Mucosa of stomach (tissue), 1 donor: ENCODE measurements around the gene KANK2.

Source experiments
- H3K27me3 ChIP-seq: one replicate; pipeline ENCODE4 v1.7.0; 2013; ENCODE audit warnings: mild to moderate bottlenecking, low read length; ENCODE audit not compliant: control insufficient read depth, insufficient read depth
- H3K36me3 ChIP-seq: one replicate; pipeline ENCODE4 v1.7.0; 2013; ENCODE audit warnings: low read length; ENCODE audit not compliant: control insufficient read depth, insufficient read depth
- H3K4me1 ChIP-seq: one replicate; pipeline ENCODE4 v1.7.0; 2013; ENCODE audit warnings: mild to moderate bottlenecking, low read length; ENCODE audit not compliant: control insufficient read depth, insufficient read depth
- H3K4me3 ChIP-seq: one replicate; pipeline ENCODE4 v1.7.0; 2013; ENCODE audit warnings: low read length
- H3K9ac ChIP-seq: one replicate; pipeline ENCODE4 v1.7.0; 2013; ENCODE audit warnings: mild to moderate bottlenecking, low read length, moderate library complexity
- H3K9me3 ChIP-seq: one replicate; pipeline ENCODE4 v1.7.0; 2013; ENCODE audit warnings: mild to moderate bottlenecking, low read length, moderate library complexity; ENCODE audit not compliant: control insufficient read depth
- donor health status: Pancreatic carcinoma.

KANK2 gene

DNA sequence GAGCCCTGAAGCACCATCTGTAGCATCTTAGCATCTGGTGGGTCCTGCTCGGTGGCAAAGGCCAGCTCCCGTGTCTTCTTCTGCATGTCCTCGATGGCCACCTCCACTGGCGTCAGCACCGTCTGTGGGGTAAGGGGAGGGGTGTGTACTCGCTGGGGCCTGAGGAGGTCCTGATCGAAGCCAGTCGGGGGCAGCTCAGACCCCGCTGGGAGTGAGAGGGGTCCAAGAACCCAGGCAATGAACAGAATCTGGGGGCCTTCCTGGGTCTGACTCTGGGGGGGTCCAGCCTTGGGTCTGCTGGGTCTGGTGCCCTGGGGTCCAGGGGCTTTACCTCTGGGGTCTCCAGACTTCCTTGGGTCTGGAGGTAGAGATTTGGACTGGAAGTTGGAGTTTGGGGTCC, 3.6 kb upstream of the KANK2 start:
- H3K9me3 ChIP-seq: no peaks in the 10 kb centered on the region
- no peaks in the 10 kb centered on the region for H3K27me3 ChIP-seq
- H3K4me3 ChIP-seq: no peak overlapping the region
- no peaks in the 10 kb centered on the region for H3K36me3 ChIP-seq
- no peak overlapping the region for H3K9ac ChIP-seq
- H3K4me1 ChIP-seq: peaks cover 25% of the 10 kb centered on the region

DNA sequence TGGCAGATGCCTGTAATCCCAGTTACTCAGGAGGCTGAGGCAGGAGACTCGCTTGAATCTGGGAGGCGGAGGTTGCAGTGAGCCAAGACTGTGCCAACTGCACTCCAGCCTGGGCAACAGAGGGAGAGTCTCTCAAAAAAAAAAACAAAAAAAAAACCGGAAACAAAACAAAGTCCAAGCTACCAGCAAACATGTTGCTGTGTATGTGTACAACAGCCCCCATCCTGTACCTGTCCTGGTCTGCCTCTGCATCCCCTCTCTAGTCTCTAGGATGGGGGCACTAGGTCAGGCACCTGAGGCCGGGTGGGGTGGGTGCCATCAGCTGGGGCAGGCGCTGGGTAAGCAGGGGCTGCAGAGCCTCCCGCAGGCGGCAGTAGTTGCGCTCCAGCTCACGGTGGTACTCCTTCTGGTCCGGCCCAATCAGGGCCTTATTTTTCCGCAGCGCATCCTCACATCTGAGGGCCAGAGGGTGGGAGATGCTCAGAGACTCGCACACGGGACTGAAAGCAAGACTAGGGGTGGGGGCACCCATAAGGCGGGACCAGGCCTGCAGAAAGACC, 2.8 kb upstream of the KANK2 start:
- Histone ChIP-seq H3K9ac (no peak overlapping the region), H3K4me1 (peaks cover 30% of the 10 kb centered on the region), H3K4me3 (no peak overlapping the region), H3K27me3 (no peaks in the 10 kb centered on the region), H3K36me3 (no peaks in the 10 kb centered on the region), H3K9me3 (no peaks in the 10 kb centered on the region)

DNA sequence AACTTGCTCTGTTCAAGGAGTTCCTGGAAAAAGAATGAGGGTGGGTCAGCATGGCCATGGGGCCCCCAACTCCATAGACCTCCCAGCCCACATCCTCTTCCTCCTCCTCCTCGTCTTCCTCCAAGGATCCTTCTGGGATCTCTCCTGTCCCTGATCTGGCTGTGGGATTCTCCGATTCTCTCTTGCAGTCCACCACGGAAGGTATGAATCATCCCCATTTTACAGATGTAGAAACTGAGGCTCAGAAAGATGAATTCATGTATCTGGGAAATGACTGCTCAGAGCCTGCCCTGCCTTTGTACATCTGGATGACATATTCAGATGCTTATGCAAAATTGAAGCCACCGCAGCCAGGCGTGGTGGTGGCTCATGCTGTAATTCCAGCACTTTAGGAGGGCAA, 2.2 kb upstream of the KANK2 start:
- Histone ChIP-seq H3K4me1 (peaks cover 34% of the 10 kb centered on the region), H3K4me3 (no peak overlapping the region), H3K9ac (no peak overlapping the region), H3K27me3 (no peaks in the 10 kb centered on the region), H3K36me3 (no peaks in the 10 kb centered on the region), H3K9me3 (no peaks in the 10 kb centered on the region)

DNA sequence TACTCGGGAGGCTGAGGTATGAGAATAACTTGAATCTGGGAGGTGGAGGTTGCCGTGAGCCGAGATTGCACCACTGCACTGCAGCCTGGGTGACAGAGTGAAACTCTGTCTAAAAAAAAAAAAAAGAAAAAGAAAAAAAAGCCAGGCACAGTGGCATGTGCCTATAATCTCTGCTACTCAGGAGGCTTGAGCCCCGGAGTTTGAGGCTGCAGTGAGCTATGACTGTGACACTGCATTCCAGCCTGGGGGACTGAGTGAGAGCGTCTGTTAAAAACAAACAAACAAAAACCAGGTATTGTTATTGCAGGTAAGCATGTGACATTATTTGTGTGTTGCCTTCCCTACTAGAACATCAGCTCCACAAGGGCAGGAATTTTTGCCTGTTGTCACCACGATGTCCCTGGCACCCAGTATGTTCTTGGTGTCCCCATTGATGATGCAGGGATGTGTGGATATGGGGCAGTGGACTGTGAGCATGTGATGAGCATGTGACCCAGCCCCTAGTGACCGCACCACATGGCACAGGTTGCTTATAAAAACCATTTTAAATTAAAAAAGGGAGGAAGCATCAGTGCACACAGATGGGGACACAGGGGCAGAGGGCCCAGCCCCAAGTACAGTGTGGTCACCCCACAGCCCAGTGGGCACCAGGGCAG, 1.6 kb upstream of the KANK2 start:
- H3K9ac ChIP-seq: no peak overlapping the region
- no peaks in the 10 kb centered on the region for H3K9me3 ChIP-seq
- no peaks in the 10 kb centered on the region for H3K36me3 ChIP-seq
- no peaks in the 10 kb centered on the region for H3K27me3 ChIP-seq
- no peak overlapping the region for H3K4me3 ChIP-seq
- H3K4me1 ChIP-seq: peaks cover 34% of the 10 kb centered on the region

DNA sequence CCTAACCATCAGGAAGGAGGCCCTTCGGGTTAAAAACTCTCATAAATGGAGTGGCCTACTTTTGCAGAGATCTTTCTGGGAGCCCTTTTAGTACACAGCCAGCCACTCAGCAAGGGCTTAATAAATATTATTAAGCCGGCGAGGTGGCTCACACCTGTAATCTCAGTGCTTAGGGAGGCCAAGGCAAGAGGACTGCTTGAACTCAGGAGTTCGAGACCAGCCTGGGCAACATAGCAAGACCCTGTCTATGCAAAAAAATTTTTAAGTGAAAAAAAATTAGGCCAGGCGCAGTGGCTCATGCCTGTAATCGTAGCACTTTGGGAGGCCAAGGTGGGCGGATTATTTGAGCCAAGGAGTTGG, 810 bp upstream of the KANK2 start:
- no peaks in the 10 kb centered on the region for H3K9me3 ChIP-seq
- no peaks in the 10 kb centered on the region for H3K27me3 ChIP-seq
- no peak overlapping the region for H3K9ac ChIP-seq
- no peak overlapping the region for H3K4me3 ChIP-seq
- no peaks in the 10 kb centered on the region for H3K36me3 ChIP-seq
- peaks cover 29% of the 10 kb centered on the region for H3K4me1 ChIP-seq

DNA sequence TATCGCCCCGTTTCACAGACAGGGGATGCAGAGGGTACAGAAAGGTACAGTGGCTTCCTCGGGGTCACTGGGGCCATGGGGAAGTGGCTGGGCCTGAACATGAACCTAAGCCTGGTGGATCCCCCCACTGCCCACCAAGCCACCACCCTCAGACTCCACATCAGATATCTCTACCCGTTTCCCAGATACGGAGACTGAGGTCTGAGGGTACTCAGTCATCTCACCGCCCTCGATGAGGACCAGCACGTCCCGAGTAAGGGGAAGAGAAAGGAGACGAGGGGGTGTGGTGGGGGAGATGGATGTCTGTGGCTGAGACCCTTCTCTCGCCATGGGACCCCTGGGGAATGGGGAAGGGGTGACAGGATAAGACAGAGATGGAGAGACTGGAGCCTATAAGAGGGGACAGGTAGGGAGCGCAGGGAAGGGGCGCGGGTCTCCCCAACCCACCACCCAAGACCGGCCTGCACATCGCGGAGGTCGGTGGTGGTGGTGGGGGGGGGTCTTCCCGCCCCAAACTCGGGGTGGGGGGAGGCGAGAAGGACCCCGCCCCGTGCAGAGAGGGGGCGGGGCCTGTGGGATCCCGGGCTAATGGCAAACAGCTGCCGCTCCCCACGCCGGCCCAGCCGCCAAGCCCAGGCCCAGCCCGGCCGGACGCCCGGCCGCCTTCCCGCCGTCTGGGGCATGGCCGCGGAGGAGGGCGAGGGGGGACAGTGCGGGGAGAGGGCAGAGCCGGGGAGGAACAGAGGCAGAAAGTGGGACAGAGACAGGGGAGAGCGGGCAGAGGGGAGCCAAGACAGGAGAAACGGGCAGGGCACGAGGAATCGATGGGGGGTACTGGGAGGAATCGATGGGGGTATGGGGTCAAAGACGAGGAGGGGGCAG, 698 bp downstream of the KANK2 start:
- H3K27me3 ChIP-seq: no peaks in the 10 kb centered on the region
- peak overlapping the region; percentile 87 for H3K9ac ChIP-seq
- H3K4me1 ChIP-seq: peaks cover 32% of the 10 kb centered on the region
- peaks cover 3% of the 10 kb centered on the region for H3K36me3 ChIP-seq
- no peaks in the 10 kb centered on the region for H3K9me3 ChIP-seq
- peak overlapping the region; percentile 28 for H3K4me3 ChIP-seq

DNA sequence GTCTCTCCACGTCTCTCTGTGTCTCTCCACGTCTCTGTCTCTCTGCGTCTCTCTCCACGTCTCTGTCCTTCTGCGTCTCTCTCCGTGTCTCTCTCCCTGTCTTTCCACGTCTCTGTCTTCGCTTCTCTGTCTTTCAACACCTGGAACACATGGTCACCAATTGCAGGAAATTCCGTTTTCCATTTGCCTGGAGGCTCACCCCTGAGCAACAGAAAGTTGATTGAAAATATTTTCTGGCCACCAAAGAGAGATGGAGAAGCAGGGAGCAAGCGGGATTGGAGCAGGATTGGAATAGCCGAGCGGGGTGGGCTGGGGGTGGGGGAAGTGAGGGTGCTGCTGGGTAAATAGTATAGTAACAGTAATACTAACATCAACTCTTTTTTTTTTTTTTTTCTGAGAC, 1.7 kb downstream of the KANK2 start:
- Histone ChIP-seq H3K9me3 (no peaks in the 10 kb centered on the region), H3K27me3 (no peaks in the 10 kb centered on the region), H3K4me3 (peak overlapping the region; percentile 14), H3K9ac (peak overlapping the region; percentile 31), H3K4me1 (peaks cover 40% of the 10 kb centered on the region), H3K36me3 (peaks cover 3% of the 10 kb centered on the region)

DNA sequence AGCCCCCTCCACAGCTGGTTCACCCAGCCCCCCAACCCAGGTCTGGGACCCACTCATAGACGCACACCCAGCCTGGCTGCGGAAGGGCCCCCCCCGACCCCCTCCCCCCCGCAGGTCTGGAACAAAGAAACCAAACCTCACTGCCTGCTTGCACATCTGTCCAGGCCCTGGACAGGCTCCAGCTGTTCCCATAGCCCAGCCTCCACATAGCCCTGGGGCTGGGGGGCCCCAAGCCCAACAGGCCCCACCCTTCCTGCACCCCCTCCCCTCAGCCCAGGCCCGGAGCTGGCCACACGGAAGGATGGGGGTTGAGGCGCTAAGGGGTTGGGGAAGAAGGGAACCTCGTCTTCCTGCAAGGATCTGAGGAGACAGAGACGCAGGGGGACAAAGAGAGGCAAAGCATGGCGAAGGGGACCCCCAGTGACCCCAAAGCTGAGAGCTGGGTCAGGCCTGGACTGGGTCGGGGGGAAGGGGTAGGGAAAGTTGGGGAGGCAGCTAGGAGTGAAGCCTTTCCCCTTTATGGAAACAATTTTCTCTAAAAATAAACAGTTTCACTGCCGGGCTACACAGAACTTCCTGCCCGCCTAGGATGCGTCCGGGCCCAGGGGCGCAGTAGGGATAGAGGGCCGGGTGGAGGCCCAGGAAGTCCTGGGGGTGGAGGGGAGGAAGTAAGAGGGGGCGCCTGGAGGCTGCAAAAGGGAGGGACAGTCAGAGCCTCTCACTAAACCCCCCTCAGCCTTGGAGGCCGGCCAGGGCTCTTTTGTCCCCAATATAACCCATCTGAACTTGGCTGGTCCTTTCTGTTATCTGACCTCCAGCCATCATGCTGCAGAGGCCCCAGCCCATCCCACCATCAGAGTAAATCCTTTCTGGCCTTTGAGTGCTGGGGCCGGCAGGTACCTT, 2.4 kb downstream of the KANK2 start:
- peak overlapping the region; percentile 31 for H3K9ac ChIP-seq
- peaks cover 44% of the 10 kb centered on the region for H3K4me1 ChIP-seq
- H3K27me3 ChIP-seq: no peaks in the 10 kb centered on the region
- peaks cover 3% of the 10 kb centered on the region for H3K36me3 ChIP-seq
- H3K9me3 ChIP-seq: no peaks in the 10 kb centered on the region
- peak overlapping the region; percentile 14 for H3K4me3 ChIP-seq

DNA sequence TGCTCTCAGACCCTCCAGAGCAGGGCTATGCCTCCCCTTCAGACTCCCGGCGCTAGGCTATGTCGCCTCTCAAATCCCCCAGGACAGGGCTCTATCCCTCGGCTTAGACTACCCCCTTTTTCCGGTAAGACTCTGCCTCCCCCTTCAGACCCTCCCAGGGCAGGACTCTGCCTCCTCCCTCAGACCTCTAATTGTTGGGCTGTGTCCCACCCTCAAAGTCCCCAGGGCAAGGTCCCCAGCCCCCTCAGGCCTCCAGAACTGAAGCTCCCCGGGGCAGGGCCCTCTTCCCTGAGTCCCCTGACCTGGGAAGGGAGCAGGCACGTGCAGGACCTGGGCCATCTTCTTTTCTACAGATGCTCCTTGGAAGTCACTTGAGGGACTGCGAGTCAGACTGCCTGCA, 3.2 kb downstream of the KANK2 start:
- no peak overlapping the region for H3K4me3 ChIP-seq
- no peaks in the 10 kb centered on the region for H3K27me3 ChIP-seq
- no peaks in the 10 kb centered on the region for H3K9me3 ChIP-seq
- no peak overlapping the region for H3K9ac ChIP-seq
- peaks cover 50% of the 10 kb centered on the region for H3K4me1 ChIP-seq
- H3K36me3 ChIP-seq: peaks cover 3% of the 10 kb centered on the region

DNA sequence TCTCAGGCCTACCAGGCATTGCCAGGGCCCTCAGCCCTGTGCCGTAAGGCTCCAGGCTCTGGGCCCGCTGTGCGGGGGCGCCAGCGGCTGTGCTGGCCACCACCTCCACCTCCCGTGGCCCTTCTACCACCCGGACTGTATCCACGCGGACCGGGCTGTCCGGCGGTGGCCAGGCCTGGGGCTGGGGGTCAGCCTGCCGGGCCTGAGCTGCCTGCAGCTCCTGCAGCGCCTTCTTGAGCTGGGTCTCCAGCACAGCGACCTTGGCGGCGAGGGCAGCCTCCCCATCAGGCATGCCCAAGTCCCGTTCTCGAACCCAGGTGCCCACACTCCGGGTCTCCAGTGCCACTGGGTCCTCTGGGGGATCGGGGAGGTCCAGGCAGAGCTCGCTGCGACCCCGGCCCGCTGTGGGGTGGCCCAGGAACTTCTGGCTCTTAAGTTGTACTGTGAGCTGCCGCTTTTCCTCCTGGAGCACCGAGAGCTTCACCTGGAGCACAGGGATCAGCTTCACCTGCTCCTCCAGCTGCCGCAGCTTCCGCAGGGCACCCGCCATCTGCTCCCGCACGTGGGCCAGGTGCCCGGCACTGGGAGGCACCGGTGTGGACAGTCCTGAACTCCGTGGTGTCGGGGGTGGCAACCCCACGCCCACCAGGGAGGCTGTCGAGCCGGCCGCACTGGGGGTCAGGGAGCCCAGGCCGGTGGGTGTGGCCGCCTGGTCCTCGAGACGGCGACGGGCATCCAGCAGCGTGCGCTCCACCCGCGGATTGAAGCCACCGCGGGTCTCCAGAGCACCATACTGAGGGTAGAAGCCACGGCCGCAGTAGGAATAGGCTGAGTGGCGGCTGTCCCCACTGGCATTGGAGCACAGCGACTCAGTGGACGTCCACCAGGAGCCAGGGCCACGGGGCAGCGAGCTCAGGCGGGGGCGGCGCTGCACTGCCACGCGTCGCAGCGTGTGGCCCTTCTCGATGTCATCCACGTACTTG, 4.1 kb downstream of the KANK2 start:
- no peak overlapping the region for H3K9ac ChIP-seq
- H3K36me3 ChIP-seq: peaks cover 3% of the 10 kb centered on the region
- no peaks in the 10 kb centered on the region for H3K9me3 ChIP-seq
- H3K27me3 ChIP-seq: no peaks in the 10 kb centered on the region
- no peak overlapping the region for H3K4me3 ChIP-seq
- peaks cover 58% of the 10 kb centered on the region for H3K4me1 ChIP-seq

DNA sequence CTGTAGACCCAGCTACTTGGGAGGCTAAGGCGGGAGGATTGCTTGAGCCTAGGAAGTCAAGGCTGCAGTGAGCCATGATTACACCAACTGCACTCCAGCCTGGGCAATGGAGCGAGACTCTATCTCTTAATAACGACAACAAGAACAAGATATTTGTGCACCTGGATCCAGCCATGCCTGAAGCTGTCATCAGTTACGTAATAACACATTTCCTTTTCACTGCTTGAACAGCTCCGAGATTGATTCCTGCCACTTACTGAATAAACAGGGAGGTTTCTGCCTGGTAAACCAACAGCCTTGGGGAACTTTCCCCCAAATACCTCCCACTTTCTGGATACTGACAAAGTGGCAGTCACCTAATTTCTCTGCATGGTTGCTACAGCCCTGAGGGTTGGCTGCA, 5.4 kb downstream of the KANK2 start:
- peaks cover 3% of the 10 kb centered on the region for H3K36me3 ChIP-seq
- H3K27me3 ChIP-seq: no peaks in the 10 kb centered on the region
- H3K4me1 ChIP-seq: peaks cover 62% of the 10 kb centered on the region
- H3K9me3 ChIP-seq: no peaks in the 10 kb centered on the region
- no peak overlapping the region for H3K4me3 ChIP-seq
- H3K9ac ChIP-seq: no peak overlapping the region
